T1000 (cell line): ENCODE results near the gene CCSAP.
"Not testable (repeated sequence)": the region's sequence is repeated elsewhere in the genome, so short reads cannot be mapped to it uniquely, and the experiment has no call there.

Source experiments
- DNase-seq: peaks from one replicate; lab custom pipeline; 2025; ENCODE audit warnings: mixed read lengths; lab: John Stamatoyannopoulos, UW

Gene CCSAP

GRCh38 chr1:229364207-229365065 is 21.6 kb upstream of the CCSAP start:
- DNase-seq, result no peak

GRCh38 chr1:229363723-229364122 is 20.9 kb upstream of the CCSAP start:
- DNase-seq, result no peak

GRCh38 chr1:229360420-229360819 is 17.6 kb upstream of the CCSAP start:
- DNase-seq, result no peak

- no peak for DNase-seq
Observed at GRCh38 chr1:229355661-229356060, 12.8 kb upstream of the CCSAP start.

GRCh38 chr1:229354226-229354625 is 11.4 kb upstream of the CCSAP start:
- DNase-seq, result no peak

- DNase-seq, result no peak
Observed at GRCh38 chr1:229352975-229353374, 10.1 kb upstream of the CCSAP start.

GRCh38 chr1:229349463-229350385 is 6.9 kb upstream of the CCSAP start:
- no peak for DNase-seq

- no peak for DNase-seq
Observed at GRCh38 chr1:229347528-229347927, 4.7 kb upstream of the CCSAP start.

- no peak for DNase-seq
Observed at GRCh38 chr1:229344937-229345684, 2.3 kb upstream of the CCSAP start.

- no peak for DNase-seq
Observed at GRCh38 chr1:229344139-229344538, 1.3 kb upstream of the CCSAP start.

- peak; percentile 76 for DNase-seq
Observed at GRCh38 chr1:229341774-229342655, 832 bp downstream of the CCSAP start.

- no peak for DNase-seq
Observed at GRCh38 chr1:229340496-229340895, 2.4 kb downstream of the CCSAP start.

- DNase-seq, result no peak
Observed at GRCh38 chr1:229339520-229339919, 3.3 kb downstream of the CCSAP start.

GRCh38 chr1:229339086-229339485 is 3.8 kb downstream of the CCSAP start:
- DNase-seq, result no peak

- DNase-seq, result no peak
Observed at GRCh38 chr1:229336345-229336744, 6.5 kb downstream of the CCSAP start.

- DNase-seq, result no peak
Observed at GRCh38 chr1:229334716-229335115, 8.1 kb downstream of the CCSAP start.

- DNase-seq, result no peak
Observed at GRCh38 chr1:229334269-229334668, 8.6 kb downstream of the CCSAP start.

GRCh38 chr1:229328598-229329362 is 14.1 kb downstream of the CCSAP start:
- DNase-seq, result no peak

GRCh38 chr1:229327765-229328164 is 15.1 kb downstream of the CCSAP start:
- not testable (repeated sequence) for DNase-seq

- DNase-seq, result no peak
Observed at GRCh38 chr1:229326601-229327000, 16.2 kb downstream of the CCSAP start.
